ENCODE measurements around the gene A3GALT2.

GRCh38 chr1:33306653-33307493, 14.0 kb downstream of the A3GALT2 start:
- TF ChIP-seq POLR2A (IDR thresholded peaks at IDR 0.05) (no peak), CTCF (IDR thresholded peaks at IDR 0.05) (no peak)

Data from uterus (tissue), 2 donors.